DMS114 treated with DMSO at 0.1 percent for 48 hours (cell line): ENCODE measurements around the gene PROB1.
"Not testable (repeated sequence)": the region's sequence is repeated elsewhere in the genome, so short reads cannot be mapped to it uniquely, and the experiment has no call there.

Source experiments
- DNase-seq: peaks from one replicate; lab custom pipeline; 2025; ENCODE audit not compliant: unreplicated experiment; lab: John Stamatoyannopoulos, UW

PROB1 gene

GRCh38 chr5:139379626-139380449, 15.1 kb downstream of the PROB1 start:
- DNase-seq = no peak

DNA sequence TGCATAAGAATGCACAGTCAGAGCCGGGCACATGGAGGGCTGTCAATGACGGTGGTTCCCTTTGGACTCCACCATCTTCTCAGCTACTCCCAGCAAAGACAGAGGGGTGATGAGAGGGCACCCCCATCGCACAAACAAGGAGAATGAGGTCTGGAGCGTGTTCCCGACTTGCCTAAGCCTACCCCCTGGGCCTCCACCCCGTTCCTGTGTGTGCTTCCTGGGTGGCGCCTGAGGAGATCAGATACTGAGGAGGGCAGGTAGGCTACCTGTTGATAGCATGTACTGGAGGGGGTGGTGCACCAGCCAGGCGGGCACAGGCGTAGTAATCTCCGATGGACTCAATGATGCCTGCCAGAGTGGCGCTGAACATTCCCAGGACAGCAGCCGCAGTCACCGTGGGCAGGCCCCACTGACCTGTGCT, 16.0 kb downstream of the PROB1 start:
- no peak for DNase-seq

GRCh38 chr5:139378101-139378825, 16.6 kb downstream of the PROB1 start:
- DNase-seq = no peak

GRCh38 chr5:139377226-139377625, 17.7 kb downstream of the PROB1 start:
- no peak for DNase-seq

DNA sequence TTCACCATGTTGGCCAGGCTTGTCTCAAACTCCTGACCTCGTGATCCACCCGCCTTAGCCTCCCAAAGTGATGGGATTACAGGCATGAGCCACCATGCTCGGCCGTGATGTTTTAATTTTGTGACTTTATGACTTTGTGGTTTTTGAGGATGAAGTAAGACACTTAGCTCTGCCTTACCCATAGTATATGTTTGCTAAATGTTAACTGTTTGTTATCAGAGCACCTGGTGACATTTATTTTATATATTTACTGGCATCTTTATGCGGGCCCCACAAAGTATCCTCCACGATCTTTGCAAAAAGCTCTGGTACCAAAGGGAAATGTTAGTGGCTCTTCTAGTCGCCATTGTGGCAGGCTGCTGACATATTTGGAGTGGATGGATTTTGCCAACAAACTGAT, 18.5 kb downstream of the PROB1 start:
- DNase-seq = no peak

DNA sequence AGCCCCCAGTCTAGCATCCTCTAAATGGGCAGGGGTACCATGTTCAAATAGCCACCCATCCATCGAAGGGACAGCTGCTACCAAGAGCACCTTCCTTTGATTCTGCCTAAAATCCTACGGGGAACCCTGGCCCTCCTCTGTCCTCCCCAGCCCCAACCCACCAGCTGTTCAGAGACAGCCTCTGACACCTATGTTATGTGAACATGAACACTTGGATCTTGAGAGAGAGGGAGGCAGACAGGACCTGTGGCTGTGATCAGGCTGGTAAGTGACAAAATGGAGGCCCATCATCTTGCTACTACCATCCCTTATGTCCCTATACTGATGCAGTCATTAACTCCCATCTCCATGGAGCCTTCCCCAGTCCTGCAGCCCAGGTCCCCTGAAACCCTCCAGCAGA, 20.0 kb downstream of the PROB1 start:
- no peak for DNase-seq

DNA sequence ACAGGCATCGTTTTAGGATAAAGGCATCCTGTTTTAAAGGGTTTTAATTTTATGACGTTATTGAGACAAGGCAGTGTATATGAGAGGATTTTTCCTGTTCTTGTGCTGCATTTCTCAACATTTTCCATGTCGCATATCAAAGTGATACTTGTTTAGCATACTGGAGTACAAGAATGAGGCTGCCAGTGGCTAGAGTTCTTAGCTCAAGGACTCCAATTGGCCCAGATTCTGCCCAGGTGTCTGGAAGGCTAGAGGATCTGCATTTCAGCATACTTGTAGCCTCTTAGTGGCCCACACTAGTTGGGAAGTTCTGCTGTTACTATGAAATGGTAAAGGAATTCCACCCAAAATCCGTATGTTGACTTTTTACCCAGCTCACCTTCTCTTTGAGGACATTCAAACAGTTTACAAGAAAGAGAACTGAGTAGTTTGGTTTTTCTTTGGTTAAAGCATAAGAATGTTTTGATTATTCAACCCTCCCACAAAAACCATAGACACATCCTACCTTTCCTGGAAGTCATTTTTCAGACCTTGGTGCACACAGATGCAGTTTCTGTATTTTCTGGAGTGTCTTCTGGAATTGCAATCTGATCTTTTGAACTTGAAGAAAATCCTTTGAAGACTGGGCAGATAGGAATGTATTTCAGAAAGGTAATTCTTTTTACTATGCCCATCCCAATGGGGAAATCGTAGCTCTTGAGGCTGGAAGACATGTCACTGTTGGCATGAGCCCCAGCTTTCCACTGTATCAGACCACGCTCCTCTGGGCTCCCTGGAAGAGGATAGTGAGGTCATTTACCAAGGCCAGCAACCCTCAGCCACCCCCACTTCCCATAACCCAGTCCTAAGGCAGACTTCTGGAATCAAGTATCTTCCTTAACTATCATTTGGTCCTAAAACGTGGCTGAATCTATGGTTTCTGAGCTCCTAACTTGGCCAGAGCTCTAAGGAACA, 23.1 kb downstream of the PROB1 start:
- DNase-seq = no peak

DNA sequence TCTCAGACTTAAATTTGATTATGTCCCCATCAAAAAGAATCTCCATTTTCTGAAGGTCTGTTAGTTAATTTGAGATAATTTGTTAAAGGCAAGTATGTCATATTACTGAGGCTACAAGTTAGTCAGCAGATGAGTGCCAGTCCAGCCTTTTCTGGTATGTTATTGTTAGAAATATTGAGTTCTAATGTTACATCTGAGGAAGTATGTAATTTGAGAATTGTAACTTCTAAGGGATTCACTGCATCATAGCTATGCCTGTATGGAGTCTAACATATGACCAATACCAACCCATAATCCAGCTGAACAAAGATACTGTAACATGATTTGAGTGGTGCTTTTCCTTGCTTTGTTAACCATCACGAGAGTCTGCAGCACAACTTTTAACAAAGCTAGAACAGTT, 25.7 kb downstream of the PROB1 start:
- DNase-seq = no peak

DNA sequence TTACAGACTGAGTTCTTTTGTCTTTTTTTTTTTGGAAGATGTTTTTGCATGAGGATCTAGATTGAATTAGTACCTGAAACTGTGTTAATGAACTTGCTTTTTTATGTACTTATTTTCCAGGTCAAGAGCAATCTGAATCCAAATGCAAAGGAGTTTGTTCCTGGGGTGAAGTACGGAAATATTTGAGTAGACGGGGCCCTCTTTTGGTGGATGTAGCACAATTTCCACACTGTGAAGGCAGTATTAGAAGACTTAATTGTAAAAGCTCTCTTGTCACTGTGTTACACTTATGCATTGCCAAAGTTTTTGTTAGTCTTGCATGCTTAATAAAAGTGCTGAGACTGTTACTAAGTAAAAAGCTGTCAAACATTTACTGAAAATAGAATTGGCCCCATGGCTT, 26.3 kb downstream of the PROB1 start:
- peak; percentile 16 for DNase-seq

- DNase-seq = no peak
Observed at GRCh38 chr5:139364466-139364865, 30.4 kb downstream of the PROB1 start.

DNA sequence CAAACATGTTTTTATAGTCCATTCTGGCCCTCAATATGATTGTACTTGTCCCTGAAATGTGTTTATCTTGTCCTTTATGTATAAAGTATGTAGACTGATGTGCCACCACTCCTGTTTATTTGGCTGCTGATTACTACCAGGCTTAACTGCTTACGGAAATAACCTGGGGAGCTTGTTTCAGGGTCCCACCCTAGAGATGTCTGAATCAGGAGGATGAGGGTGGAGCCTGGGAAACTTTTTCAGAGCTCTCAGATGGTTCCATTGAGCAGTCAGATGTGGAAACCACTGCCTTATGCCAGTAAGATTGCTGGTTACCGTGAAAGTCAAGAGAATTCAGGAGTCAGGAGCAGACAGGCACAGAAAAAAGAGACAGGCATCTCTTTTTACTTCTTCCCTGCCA, 31.0 kb downstream of the PROB1 start:
- no peak for DNase-seq

- no peak for DNase-seq
Observed at GRCh38 chr5:139361835-139362429, 33.0 kb downstream of the PROB1 start.

- DNase-seq = no peak
Observed at GRCh38 chr5:139360384-139360783, 34.5 kb downstream of the PROB1 start.

DNA sequence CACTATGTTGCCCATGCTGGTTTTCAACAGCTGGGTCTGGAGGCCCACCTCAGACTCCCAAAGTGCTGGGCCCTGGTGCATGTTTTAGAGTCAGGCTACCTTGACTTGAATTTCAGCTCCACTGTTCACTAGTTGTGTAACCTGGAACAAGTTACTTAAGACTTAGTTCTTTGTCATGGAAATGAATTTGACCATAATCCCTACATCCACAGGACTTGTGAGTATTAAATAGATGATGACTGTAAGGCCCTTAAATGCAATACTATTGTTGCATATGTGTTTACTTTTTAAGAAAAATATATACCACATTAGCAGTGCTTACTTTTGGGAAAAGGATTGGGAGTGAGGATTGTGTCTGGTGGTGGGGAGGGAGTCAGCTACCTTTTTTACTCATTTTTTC, 36.8 kb downstream of the PROB1 start:
- DNase-seq = no peak

DNA sequence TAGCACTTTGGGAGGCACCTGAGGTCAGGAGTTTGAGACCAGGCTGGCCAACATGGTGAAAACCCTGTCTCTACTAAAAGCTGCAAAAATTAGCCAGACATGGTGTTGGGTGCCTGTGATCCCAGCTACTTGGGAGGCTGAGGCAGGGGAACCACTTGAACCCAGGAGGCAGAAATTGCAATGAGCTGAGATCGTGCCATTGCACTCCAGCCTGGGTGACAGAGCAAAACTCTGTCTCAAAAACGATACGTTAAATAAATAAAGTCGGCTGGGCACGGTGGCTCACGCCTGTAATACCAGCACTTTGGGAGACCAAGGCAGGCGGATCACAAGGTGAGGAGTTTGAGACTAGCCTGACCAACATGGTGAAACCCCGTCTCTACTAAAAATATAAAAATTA, 39.0 kb downstream of the PROB1 start:
- DNase-seq = not testable (repeated sequence)

- DNase-seq = no peak
Observed at GRCh38 chr5:139354186-139354585, 40.7 kb downstream of the PROB1 start.

- not testable (repeated sequence) for DNase-seq
Observed at GRCh38 chr5:139347863-139348262, 47.0 kb downstream of the PROB1 start.

GRCh38 chr5:139345442-139345841, 49.5 kb downstream of the PROB1 start:
- DNase-seq = not testable (repeated sequence)

- DNase-seq = no peak
Observed at GRCh38 chr5:139344177-139344576, 50.7 kb downstream of the PROB1 start.

- DNase-seq = no peak
Observed at GRCh38 chr5:139343476-139343875, 51.4 kb downstream of the PROB1 start.

DNA sequence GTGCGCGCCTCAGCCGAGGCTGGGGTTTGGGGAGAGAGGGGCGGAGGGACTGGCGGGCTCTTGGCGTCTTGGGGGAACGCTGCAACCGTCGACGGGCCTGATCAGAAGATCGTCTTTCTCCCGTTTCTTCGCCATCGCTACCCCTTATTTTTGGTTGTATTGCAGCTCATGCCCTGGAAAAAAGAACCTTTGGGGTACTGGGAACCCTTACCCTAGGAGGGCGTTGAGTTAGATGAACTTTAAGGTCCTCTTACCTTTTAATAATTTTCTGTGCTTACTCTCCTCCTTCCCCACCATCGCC, 52.5 kb downstream of the PROB1 start:
- no peak for DNase-seq
